GM18508 (cell line): ENCODE measurements around the gene TRAP1.

Experiments
- ATAC-seq: cut with Tn5 transposase; IDR thresholded peaks from one replicate; pipeline ENCODE4 v1.9.1; 2021; ENCODE audit warnings: moderate number of reproducible peaks; ENCODE audit not compliant: insufficient read depth, unreplicated experiment

Gene TRAP1

GRCh38 chr16:3737181-3737580 lies 19.9 kb upstream of the TRAP1 start:
- ATAC-seq = no peak

- ATAC-seq = no peak
Measured at GRCh38 chr16:3736116-3736515, 18.8 kb upstream of the TRAP1 start.

GRCh38 chr16:3735541-3735940 lies 18.2 kb upstream of the TRAP1 start:
- no peak for ATAC-seq

GRCh38 chr16:3734758-3735221 lies 17.5 kb upstream of the TRAP1 start:
- ATAC-seq = no peak

GRCh38 chr16:3734084-3734757 lies 16.9 kb upstream of the TRAP1 start:
- no peak for ATAC-seq

GRCh38 chr16:3732171-3732570 lies 14.8 kb upstream of the TRAP1 start:
- ATAC-seq = no peak

- ATAC-seq = no peak
Measured at GRCh38 chr16:3731126-3731935, 14.0 kb upstream of the TRAP1 start.

- no peak for ATAC-seq
Measured at GRCh38 chr16:3730161-3731125, 13.1 kb upstream of the TRAP1 start.

- ATAC-seq = no peak
Measured at GRCh38 chr16:3729161-3730112, 12.1 kb upstream of the TRAP1 start.

- no peak for ATAC-seq
Measured at GRCh38 chr16:3728424-3729160, 11.3 kb upstream of the TRAP1 start.

GRCh38 chr16:3727806-3728381 lies 10.6 kb upstream of the TRAP1 start:
- ATAC-seq = no peak

GRCh38 chr16:3726021-3726687 lies 8.8 kb upstream of the TRAP1 start:
- ATAC-seq = no peak

- ATAC-seq = no peak
Measured at GRCh38 chr16:3725276-3725675, 8.0 kb upstream of the TRAP1 start.

- no peak for ATAC-seq
Measured at GRCh38 chr16:3722508-3722907, 5.2 kb upstream of the TRAP1 start.

GRCh38 chr16:3720418-3720817 lies 3.1 kb upstream of the TRAP1 start:
- ATAC-seq = no peak

GRCh38 chr16:3718628-3719027 lies 1.3 kb upstream of the TRAP1 start:
- no peak for ATAC-seq

GRCh38 chr16:3718019-3718391 lies 681 bp upstream of the TRAP1 start:
- no peak for ATAC-seq

GRCh38 chr16:3716831-3717234 lies 491 bp downstream of the TRAP1 start:
- ATAC-seq = no peak
